Brain microvascular endothelial cell (primary cell): ENCODE data around the gene FERMT1.

Source experiments
- DNase-seq: peaks from one replicate; pipeline ENCODE4 v3.0.0-alpha.2; 2020
- H3K27ac ChIP-seq: fragments of 250-450 bp; sonication (Bioruptor Pico); 2 replicates; pipeline ENCODE4 v1.5.1; 2020; ENCODE audit warnings: mild to moderate bottlenecking, moderate library complexity
- H3K27me3 ChIP-seq: fragments of 250-450 bp; sonication (Bioruptor Pico); replicated peaks from 2 replicates; pipeline ENCODE4 v1.5.1; 2020; ENCODE audit warnings: mild to moderate bottlenecking
- H3K36me3 ChIP-seq: fragments of 250-450 bp; sonication (Bioruptor Pico); replicated peaks from 2 replicates; pipeline ENCODE4 v1.5.1; 2020; ENCODE audit warnings: mild to moderate bottlenecking
- H3K4me3 ChIP-seq: 2 replicates; pipeline ENCODE4 v1.5.1; 2011; ENCODE audit warnings: low read depth, mild to moderate bottlenecking, control low read depth, low read length, moderate library complexity
- in situ Hi-C: cut with HindIII; loops from 2 replicates; pipeline ENCODE4 v1.10.0; 2017; ENCODE audit warnings: low sequenced_read_pairs, low pct_ligation_motif_present
- TF ChIP-seq, protein P1 (sequence below): IDR thresholded peaks from 2 replicates; pipeline ENCODE4 v1.5.1; 2011; ENCODE audit warnings: low read depth, mild to moderate bottlenecking, moderate library complexity, low read length, control low read depth, inconsistent platforms; ENCODE audit errors: missing control alignments

Gene FERMT1

DNA sequence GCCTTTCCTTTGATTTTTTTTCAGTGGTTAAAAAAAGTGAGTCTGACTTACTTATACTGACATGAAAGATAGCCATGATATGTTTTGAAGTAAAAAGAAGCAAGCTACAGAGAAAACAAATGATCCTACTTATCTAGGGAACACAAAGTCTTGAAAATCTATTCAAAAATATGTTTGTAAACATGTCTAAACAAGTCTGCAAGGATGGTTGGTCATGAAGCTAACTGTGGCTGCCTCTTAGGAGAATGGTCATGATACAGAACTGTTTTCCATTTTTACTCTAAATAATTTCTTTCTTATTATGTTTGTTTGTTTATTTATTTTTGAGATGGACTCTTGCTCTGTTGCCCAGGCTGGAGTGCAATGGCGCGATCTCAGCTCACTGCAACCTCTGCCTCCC, 21.5 kb downstream of the FERMT1 start:
- no peak overlapping the region for H3K4me3 ChIP-seq
- TF ChIP-seq, protein P1, sequence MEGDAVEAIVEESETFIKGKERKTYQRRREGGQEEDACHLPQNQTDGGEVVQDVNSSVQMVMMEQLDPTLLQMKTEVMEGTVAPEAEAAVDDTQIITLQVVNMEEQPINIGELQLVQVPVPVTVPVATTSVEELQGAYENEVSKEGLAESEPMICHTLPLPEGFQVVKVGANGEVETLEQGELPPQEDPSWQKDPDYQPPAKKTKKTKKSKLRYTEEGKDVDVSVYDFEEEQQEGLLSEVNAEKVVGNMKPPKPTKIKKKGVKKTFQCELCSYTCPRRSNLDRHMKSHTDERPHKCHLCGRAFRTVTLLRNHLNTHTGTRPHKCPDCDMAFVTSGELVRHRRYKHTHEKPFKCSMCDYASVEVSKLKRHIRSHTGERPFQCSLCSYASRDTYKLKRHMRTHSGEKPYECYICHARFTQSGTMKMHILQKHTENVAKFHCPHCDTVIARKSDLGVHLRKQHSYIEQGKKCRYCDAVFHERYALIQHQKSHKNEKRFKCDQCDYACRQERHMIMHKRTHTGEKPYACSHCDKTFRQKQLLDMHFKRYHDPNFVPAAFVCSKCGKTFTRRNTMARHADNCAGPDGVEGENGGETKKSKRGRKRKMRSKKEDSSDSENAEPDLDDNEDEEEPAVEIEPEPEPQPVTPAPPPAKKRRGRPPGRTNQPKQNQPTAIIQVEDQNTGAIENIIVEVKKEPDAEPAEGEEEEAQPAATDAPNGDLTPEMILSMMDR = no peak
- no peaks in the 10 kb centered on the region for H3K27me3 ChIP-seq
- H3K27ac ChIP-seq = no peak overlapping the region
- in situ Hi-C loops = no loop called here
- DNase-seq = no peak
- H3K36me3 ChIP-seq = no peaks in the 10 kb centered on the region

- Histone ChIP-seq H3K27ac (no peak overlapping the region), H3K27me3 (no peaks in the 10 kb centered on the region)
- TF ChIP-seq, protein P1 = no peak
Observed at GRCh38 chr20:6100246-6100645, 22.6 kb downstream of the FERMT1 start.

DNA sequence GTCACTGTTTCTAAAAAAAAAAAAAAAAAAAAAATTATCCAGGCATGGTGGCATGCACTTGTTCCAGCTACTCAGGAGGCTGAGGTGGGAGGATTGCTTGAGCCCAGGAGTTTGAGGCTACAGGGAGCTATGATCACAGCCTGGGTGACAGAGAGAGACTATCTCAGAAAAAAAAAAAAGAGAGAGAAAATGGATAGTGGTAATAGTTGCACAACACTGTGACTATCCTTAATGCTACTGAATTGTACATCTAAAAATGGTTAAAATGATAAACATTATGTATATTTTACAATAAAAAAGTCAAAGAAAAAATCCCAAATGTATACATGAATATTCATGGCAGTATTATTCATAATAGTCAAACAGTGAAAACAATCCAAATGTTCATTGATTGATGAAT, 23.0 kb downstream of the FERMT1 start:
- H3K27ac ChIP-seq = no peak overlapping the region
- DNase-seq = no peak
- in situ Hi-C loops = no loop called here

More at GRCh38 chr20:6100246-6100645, 22.6 kb downstream of the FERMT1 start:
- no peaks in the 10 kb centered on the region for H3K36me3 ChIP-seq
- no peak for DNase-seq
- no peak overlapping the region for H3K4me3 ChIP-seq
- in situ Hi-C loops = no loop called here

GRCh38 chr20:6095409-6095808, 27.4 kb downstream of the FERMT1 start:
- H3K36me3 ChIP-seq = no peaks in the 10 kb centered on the region
- no peak for DNase-seq
- H3K27ac ChIP-seq = no peak overlapping the region
- H3K4me3 ChIP-seq = no peak overlapping the region
- in situ Hi-C loops = no loop called here
- no peaks in the 10 kb centered on the region for H3K27me3 ChIP-seq
- TF ChIP-seq, protein P1 = no peak

More for the DNA sequence above, 23.0 kb downstream of the FERMT1 start:
- TF ChIP-seq, protein P1 = no peak
- Histone ChIP-seq H3K4me3 (no peak overlapping the region), H3K27me3 (no peaks in the 10 kb centered on the region), H3K36me3 (no peaks in the 10 kb centered on the region)

- Histone ChIP-seq H3K27ac (no peak overlapping the region), H3K36me3 (no peaks in the 10 kb centered on the region), H3K27me3 (no peaks in the 10 kb centered on the region), H3K4me3 (no peak overlapping the region)
- in situ Hi-C loops = no loop called here
- TF ChIP-seq, protein P1 = no peak
- DNase-seq = no peak
Observed at GRCh38 chr20:6094565-6094964, 28.3 kb downstream of the FERMT1 start.

DNA sequence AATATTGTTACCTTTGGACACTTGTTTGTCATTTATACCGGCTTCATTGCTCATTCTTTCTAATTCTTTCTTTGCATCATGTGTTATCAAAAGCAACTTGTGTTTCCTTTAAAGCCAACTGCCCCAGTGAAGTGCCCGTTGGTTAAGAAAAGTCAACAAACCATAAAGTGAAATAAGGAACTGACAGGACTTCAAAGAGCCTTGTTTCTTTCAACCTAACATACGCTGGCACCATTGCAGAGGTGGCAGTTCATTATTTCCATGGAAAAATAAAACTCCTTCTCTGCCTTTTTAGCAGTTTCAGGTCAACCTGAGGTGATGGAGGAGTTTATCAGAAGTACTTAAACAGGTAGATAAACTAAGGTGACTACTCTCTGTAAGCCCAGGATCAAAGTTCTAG, 28.8 kb downstream of the FERMT1 start:
- no peak for DNase-seq
- TF ChIP-seq, protein P1 = no peak

More for the DNA sequence above, 28.8 kb downstream of the FERMT1 start:
- H3K36me3 ChIP-seq = no peaks in the 10 kb centered on the region
- H3K4me3 ChIP-seq = no peak overlapping the region
- no peak overlapping the region for H3K27ac ChIP-seq
- in situ Hi-C loops = no loop called here
- H3K27me3 ChIP-seq = no peaks in the 10 kb centered on the region
